Ectodermal cell (in vitro differentiated cells): ENCODE measurements around the gene USP6.
A peak's percentile ranks its signal among the peaks of the same experiment; 100 is the strongest.
"Not testable (repeated sequence)": the region's sequence is repeated elsewhere in the genome, so short reads cannot be mapped to it uniquely, and the experiment has no call there.

Experiments
- H3K27ac ChIP-seq: 2 replicates; pipeline ENCODE4 v1.7.0; 2013; ENCODE audit warnings: mild to moderate bottlenecking, low read depth, low read length; ENCODE audit not compliant: insufficient read depth, poor library complexity, severe bottlenecking
- H3K27me3 ChIP-seq: 2 replicates; pipeline ENCODE4 v1.7.0; 2013; ENCODE audit warnings: mild to moderate bottlenecking, low read length; ENCODE audit not compliant: insufficient read depth, control insufficient read depth, poor library complexity, severe bottlenecking
- H3K36me3 ChIP-seq: one replicate; pipeline ENCODE4 v1.7.0; 2013; ENCODE audit warnings: low read length; ENCODE audit not compliant: control insufficient read depth, insufficient read depth
- H3K4me1 ChIP-seq: one replicate; pipeline ENCODE4 v1.7.0; 2013; ENCODE audit warnings: low read length; ENCODE audit not compliant: control insufficient read depth, insufficient read depth
- H3K4me3 ChIP-seq: 2 replicates; pipeline ENCODE4 v1.7.0; 2013; ENCODE audit warnings: low read depth, low read length, control low read depth; ENCODE audit not compliant: insufficient read depth
- H3K9me3 ChIP-seq: 2 replicates; pipeline ENCODE4 v1.7.0; 2013; ENCODE audit warnings: mild to moderate bottlenecking, low read length, moderate library complexity; ENCODE audit not compliant: control insufficient read depth
- WGBS, 2 experiments: methylation state at CpG; one replicate each; pipeline ENCODE4 v1.1.7; 2013; ENCODE audit warnings: missing lambda C conversion rate in 2 of 2; 5-methylcytosine and 5-hydroxymethylcytosine counted together

USP6 gene

GRCh38 chr17:5096731-5097100, 19.1 kb upstream of the USP6 start:
- Histone ChIP-seq H3K27me3 (peaks cover 8% of the 10 kb centered on the region), H3K36me3 (no peaks in the 10 kb centered on the region), H3K9me3 (peaks cover 3% of the 10 kb centered on the region), H3K4me1 (no peaks in the 10 kb centered on the region), H3K27ac (no peak overlapping the region), H3K4me3 (peak overlapping the region; percentile 30)
- 69 to 70% methylated on average over 7 of the region's 7 CpGs for WGBS, 2 experiments

GRCh38 chr17:5097101-5097834, 18.6 kb upstream of the USP6 start:
- Histone ChIP-seq H3K27ac (no peak overlapping the region), H3K4me3 (peak overlapping the region; percentile 30), H3K36me3 (no peaks in the 10 kb centered on the region), H3K4me1 (no peaks in the 10 kb centered on the region), H3K27me3 (peaks cover 8% of the 10 kb centered on the region), H3K9me3 (no peaks in the 10 kb centered on the region)
- 27 to 33% methylated on average over 63 of the region's 63 CpGs for WGBS, 2 experiments

- Histone ChIP-seq H3K9me3 (no peaks in the 10 kb centered on the region), H3K4me1 (no peaks in the 10 kb centered on the region), H3K36me3 (peaks cover 8% of the 10 kb centered on the region), H3K27me3 (peaks cover 8% of the 10 kb centered on the region), H3K4me3 (no peak overlapping the region), H3K27ac (no peak overlapping the region)
- 86 to 93% methylated on average over 5 of the region's 5 CpGs for WGBS, 2 experiments
Measured at GRCh38 chr17:5099271-5099670, 16.6 kb upstream of the USP6 start.

GRCh38 chr17:5100832-5101231, 15.0 kb upstream of the USP6 start:
- H3K4me1 ChIP-seq: no peaks in the 10 kb centered on the region
- no peak overlapping the region for H3K27ac ChIP-seq
- no peak overlapping the region for H3K4me3 ChIP-seq
- 86 to 88% methylated on average over 6 of the region's 6 CpGs for WGBS, 2 experiments
- peaks cover 8% of the 10 kb centered on the region for H3K27me3 ChIP-seq
- H3K9me3 ChIP-seq: no peaks in the 10 kb centered on the region
- H3K36me3 ChIP-seq: peaks cover 12% of the 10 kb centered on the region

GRCh38 chr17:5110816-5111215, 5.0 kb upstream of the USP6 start:
- Histone ChIP-seq H3K36me3 (peaks cover 37% of the 10 kb centered on the region), H3K4me3 (peak overlapping the region; percentile 82), H3K4me1 (peaks cover 6% of the 10 kb centered on the region), H3K27me3 (no peaks in the 10 kb centered on the region), H3K27ac (peak overlapping the region; percentile 23), H3K9me3 (no peaks in the 10 kb centered on the region)
- 23 to 28% methylated on average over 8 of the region's 8 CpGs for WGBS, 2 experiments

GRCh38 chr17:5111402-5112204, 4.2 kb upstream of the USP6 start, which contains the start of gene ZNF232:
Gene ZNF232, minus strand, starts transcription at chr17:5111878. Its CDS starts 56 bp downstream, at chr17:5111822.
- Histone ChIP-seq H3K4me3 (peak within 1 kb of the TSS; percentile 82), H3K27ac (peak within 1 kb of the TSS; percentile 83), H3K27me3 (no peaks in the 10 kb centered on the region), H3K9me3 (no peaks in the 10 kb centered on the region), H3K36me3 (peaks cover 30% of the 10 kb centered on the region), H3K4me1 (peaks cover 6% of the 10 kb centered on the region)
- WGBS, 2 experiments: 1% methylated on average over 69 of the region's 69 CpGs

GRCh38 chr17:5118219-5118618, 2.4 kb downstream of the USP6 start:
- Histone ChIP-seq H3K9me3 (no peaks in the 10 kb centered on the region), H3K27ac (no peak overlapping the region), H3K4me1 (no peaks in the 10 kb centered on the region), H3K27me3 (peaks cover 15% of the 10 kb centered on the region), H3K36me3 (no peaks in the 10 kb centered on the region), H3K4me3 (no peak overlapping the region)
- WGBS, 2 experiments: 85 to 86% methylated on average over 6 of the region's 6 CpGs

GRCh38 chr17:5120036-5120435, 4.2 kb downstream of the USP6 start:
- no peaks in the 10 kb centered on the region for H3K36me3 ChIP-seq
- H3K27ac ChIP-seq: no peak overlapping the region
- H3K9me3 ChIP-seq: no peaks in the 10 kb centered on the region
- H3K4me1 ChIP-seq: no peaks in the 10 kb centered on the region
- 87 to 91% methylated on average over 7 of the region's 7 CpGs for WGBS, 2 experiments
- H3K27me3 ChIP-seq: peaks cover 15% of the 10 kb centered on the region
- no peak overlapping the region for H3K4me3 ChIP-seq

- not testable (repeated sequence) for H3K4me3 ChIP-seq, H3K4me1 ChIP-seq, H3K36me3 ChIP-seq, H3K9me3 ChIP-seq, H3K27ac ChIP-seq
- WGBS, 2 experiments: 94 to 95% methylated on average over 6 of the region's 6 CpGs
- H3K27me3 ChIP-seq: peaks cover 15% of the 10 kb centered on the region
Measured at GRCh38 chr17:5120436-5121185, 4.8 kb downstream of the USP6 start.
